HG03342 (cell line): ENCODE data around the gene ABCC8.

ENCODE experiments used
- ATAC-seq: cut with Tn5 transposase; IDR thresholded peaks from one replicate; pipeline ENCODE4 v1.9.1; 2021; ENCODE audit warnings: mild to moderate bottlenecking, moderate library complexity; ENCODE audit not compliant: unreplicated experiment

The ABCC8 gene

DNA sequence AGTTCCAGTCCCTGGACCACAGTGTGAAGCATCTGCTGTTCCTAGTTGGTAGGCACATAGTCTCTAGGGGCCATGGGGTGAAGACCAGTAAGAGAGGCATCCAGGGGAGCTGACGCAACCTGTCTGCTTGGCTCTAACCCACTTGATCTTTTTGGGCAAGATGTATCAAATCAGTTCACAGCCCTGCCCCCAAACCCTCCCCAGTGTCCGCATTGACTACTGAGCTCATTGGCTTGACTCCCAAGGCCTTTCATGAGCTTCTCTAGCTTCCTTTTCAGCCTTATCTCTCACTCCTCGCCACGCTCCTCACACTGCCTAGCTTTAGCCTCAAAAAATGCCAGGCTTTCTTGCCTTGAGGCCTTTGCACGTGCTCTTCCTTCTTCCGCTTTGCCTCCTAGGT lies 29.7 kb upstream of the ABCC8 start:
- ATAC-seq = no peak

DNA sequence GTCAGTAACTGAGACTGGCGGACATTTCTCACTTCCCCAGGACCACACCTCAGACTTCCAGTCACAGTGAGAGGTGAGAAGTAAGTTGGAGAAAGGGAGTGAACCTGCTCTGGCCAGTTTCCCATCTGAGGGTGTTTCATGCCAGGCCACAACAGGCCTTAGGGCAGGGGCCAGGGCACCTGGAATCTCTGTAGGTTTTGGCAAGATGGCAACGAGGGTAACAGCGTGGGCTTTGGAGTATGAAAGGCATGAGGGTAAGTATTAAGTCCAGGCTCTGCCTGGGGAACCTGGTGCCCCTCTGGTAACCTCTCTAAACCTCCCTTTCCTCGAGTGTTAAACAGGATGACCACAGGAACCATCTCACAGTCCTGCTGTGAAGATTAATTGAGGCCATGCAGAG lies 28.5 kb upstream of the ABCC8 start:
- ATAC-seq = no peak

DNA sequence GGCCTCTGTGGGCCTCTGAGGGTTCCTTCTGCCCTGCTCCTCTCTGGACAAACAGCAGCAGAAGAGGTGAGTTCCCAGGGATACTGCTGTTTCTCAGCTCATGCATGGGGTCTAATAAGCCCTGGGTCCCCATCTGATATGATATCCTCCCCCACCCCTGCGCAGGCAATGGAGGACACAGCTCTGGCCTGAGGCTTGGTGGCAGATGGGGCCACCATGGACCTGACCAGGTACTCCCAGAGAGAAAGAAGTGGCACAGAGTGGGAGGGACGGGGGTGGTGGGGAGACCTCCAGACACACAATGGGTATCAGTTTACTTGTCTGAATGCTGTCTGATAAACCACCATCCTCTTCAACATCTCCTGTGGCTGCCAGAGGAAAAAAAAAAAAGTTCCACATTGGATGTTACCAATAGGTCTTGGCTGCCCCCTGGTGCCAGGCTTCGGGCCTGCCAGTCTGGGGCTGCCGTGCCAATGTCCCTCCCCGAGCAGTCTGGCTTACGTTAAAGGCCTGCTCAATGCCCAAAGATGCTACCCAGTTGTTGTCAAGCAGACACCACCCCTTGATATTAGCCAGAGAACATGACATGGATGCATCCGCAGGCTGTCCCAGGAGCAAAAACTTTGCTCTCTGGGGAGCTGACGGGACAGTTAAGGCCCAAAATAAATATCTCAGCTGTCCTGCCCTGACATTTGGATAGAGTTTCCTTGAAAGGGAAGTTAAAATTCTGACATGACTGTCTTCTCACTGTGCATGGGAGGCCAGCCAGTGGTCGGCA lies 27.9 kb upstream of the ABCC8 start:
- ATAC-seq = peak; percentile 45

DNA sequence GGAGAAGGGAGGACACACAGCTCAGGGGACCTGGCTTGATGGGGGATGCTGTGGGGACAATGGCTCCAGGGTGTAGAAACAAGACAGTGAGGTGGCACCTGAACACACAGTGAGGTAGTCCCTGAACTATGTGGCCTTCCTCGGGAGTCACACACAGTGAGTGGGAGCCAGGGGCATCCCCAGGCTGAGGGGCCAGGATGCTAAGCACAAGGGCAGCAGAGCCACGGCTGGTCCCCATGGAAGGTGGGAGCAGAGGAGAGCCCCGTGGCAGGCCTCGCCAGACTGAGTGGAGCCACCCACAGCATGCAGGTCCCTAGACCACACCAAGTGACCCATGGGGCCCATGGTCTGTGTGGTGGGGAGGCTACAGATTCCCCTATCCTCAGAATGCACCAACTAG lies 26.0 kb upstream of the ABCC8 start:
- ATAC-seq = no peak

DNA sequence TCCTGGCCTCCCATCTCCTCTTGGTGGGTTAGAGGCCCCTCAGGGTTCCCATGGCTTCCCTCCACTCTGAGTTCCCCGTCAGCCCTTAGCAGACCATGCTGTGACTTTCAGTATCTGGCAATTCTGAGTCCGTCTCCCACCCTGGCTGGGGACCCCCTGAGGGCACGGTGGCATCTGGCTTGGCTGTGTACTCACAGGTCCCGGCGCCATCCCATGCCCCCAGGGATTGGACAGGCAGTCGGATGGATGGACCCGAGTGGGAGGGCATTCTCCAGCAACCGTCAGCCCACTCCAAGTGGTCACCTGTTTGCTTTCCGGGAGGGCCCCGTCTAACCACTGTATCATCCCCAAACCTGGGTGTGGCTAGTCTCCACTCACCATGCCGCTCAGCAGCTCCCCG lies 24.0 kb upstream of the ABCC8 start:
- ATAC-seq = no peak

GRCh38 chr11:17498475-17498874 lies 21.8 kb upstream of the ABCC8 start:
- ATAC-seq = no peak

DNA sequence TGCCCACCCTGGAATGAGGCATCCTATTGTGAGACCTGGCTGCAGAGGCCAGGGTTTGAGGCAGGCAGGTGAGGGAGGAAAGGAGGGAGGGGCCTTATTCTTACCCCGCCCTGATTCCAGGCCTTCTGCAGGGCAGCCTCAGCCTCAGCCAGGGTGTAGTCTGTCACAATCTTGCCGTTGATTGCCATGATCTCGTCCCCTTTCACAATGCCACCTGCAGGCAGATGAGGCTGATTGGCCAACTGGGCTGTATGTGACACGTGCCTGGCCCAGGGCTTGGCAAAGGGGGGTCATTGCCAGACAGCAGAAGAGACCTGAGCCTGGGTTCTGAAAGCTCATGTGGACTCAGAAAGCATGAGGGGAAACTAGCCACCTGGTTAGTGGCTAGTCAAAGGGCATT lies 21.4 kb upstream of the ABCC8 start:
- no peak for ATAC-seq

GRCh38 chr11:17496406-17496805 lies 19.8 kb upstream of the ABCC8 start:
- ATAC-seq = no peak

DNA sequence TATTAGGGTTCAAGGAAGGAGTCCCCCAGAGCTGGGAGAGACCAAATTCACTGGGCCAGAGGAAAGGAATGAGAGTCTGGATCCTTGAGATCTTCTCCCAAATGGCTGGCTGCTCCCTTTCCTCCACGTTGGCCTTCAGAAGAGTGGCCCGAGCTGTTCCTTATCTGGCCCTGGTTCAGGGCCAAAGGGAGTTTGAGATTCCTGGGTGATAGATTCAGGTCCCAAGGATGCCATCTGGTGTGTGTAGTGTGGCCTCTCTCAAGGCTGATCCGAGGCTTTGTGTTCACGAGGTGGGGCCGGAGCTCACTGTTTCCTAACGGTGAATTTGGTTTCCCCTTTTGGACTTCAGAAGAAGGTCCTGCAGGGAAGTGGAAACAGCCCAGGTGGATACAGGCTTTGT lies 17.4 kb upstream of the ABCC8 start:
- no peak for ATAC-seq

DNA sequence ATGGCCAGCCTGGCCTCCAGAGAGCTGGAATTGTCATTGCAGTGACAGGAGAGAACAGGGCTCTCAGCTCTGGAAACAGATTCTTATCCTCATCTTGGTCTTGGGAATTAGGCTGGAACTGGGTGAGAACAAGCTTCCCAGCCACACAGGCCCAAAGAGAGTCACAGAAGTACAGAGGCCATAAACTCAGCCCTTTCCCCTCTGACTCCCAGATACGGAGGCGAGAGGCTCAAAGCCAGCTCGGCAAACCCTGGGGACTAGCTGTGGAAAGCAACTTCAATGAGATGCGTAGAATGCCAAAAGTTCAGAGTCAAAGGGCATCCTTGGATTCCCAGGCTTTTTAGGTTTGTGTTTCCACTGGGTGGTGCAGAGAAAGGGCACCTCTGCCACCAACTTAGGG lies 14.3 kb upstream of the ABCC8 start:
- ATAC-seq = no peak

DNA sequence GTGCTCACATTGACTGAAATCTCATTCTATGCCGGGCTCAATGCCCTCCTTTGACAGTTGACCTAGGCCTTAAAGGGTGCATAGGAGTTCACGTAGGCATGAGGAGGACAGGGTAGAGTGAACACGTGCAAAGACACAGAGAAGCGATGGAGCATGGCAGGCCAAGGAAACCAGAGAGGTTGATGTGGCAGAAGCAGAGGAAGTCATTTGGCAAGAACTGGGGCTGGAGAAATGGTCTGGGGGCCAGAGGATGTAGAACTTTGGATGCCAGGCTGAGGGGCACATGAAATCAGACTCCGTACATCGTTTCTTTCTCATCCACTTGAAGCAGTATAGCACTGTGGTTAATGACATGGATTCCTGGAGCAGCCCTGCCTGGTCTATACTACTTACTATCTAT lies 13.6 kb upstream of the ABCC8 start:
- ATAC-seq = no peak

DNA sequence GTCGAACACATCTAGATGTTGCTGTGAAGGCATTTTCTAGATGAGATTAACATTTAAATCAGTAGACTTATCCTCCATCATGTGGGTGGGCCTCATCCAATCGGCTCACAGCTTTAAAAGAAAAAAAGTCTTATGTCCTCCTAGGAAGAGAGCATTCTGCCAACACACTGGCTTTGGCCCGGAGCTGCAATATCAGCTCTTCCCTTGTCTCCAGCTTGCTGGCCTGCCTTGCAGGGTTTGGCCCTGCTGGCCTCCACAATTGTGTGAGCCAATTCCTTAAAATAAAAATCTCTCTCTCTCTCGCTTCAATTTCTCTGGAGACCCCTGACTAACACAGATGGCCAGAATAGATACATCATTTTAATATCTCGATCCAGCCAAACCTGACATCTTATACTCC lies 13.1 kb upstream of the ABCC8 start:
- ATAC-seq = no peak

DNA sequence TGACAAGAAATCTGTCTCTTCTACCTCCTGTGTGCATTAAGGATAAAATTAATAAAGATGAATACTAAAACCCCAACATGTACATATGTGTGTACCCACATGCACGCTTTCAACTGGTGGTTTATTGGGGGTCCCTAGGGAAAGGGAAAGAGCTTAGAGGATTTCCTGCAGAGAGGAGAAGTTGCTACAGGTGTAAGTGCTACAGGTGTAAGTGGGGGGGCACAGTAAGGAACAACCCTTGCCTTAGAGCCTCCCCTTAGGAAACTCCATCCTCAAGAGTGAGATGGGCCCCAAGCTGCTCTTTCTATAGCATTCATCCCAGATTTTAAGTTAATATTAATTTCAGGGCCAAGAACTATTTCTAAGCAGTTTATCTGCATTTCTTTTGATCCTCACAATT lies 11.9 kb upstream of the ABCC8 start:
- no peak for ATAC-seq

GRCh38 chr11:17486646-17487045 lies 10.0 kb upstream of the ABCC8 start:
- no peak for ATAC-seq

- ATAC-seq = no peak
These were observed 6.9 kb upstream of the ABCC8 start for GRCh38 chr11:17483505-17483904.

DNA sequence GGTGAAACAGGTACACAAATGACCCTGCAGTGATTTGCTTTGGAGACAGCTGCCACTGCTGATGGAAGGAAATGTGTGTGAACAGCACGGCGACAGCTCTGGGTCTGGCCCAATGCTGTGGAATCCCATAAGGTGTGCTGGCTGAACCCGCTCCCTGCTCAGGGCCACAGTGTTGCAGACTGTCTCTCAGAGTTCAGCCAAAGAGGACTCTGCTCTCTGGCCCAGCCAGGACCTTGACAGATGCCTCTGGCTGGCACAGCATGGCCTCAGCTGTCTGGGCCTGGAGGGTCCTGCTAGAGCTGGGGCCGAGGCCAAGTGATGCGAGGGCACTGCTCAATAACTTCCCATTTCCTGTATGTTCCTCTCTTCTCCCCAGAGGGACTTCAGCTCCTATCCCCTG lies 5.3 kb upstream of the ABCC8 start:
- no peak for ATAC-seq

DNA sequence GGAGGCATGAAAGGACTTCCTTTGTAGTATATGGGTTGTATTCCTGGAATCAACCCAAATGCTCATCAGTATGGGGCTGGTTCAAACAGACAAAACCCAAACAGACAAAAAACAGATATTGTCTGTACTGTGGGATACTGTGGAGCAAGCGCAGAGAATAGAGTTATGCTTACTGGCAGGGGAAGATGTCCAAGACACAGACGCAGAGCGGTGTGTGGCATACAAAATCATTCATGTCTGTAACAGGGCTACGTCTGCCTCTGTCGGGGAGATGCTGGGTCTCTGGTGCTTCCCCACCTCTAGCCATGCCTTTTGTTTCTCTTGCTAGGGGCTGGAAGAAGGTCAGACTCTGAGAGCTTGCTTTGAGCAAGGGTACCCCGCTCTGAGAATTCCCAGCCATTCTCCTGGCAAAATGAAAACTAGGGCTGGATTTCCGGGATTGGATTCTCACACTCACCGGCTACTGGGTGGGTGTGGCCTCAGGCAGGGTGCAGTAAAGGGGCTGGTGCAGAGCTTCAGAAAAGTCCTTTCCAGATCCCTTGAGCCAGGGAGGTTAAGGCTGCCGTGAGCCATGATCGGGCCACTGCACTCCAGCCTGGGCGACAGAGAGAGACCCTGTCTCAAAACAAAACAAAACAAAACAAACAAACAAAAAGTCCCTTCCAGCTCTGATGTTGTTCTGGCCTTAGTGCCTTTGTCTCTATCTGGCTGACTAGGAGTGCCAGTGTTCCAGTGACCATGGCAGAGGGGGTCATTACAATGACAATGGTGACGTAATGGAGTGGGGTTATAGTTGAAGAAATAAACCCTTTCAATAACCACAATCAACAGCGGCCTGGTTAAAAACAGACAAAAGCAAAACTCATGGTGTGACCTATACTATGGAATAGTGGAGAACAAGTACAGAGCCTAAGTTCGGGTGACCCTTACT lies 2.9 kb upstream of the ABCC8 start:
- ATAC-seq = no peak

DNA sequence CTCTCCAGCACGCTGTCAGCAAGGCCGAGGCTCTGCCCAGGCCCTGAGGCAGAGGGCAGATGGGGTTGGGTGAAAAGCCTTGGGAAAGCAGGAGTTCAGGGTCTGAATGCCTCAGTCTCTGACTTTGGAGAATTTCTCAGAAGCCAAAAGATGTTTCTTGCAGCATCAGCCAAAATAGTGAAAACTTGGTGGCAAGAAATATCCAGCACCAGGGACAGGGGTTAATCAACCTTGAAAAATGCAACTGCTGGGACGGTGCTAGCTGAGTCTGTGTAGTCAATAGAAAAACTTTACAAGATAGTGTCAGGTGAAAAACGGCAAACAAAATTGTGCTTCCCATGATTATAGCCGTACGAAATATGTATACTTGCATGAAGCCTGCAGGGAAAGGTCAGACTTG lies 1.4 kb upstream of the ABCC8 start:
- no peak for ATAC-seq

- ATAC-seq = no peak
These were observed 716 bp upstream of the ABCC8 start for GRCh38 chr11:17477361-17477760.

- ATAC-seq = no peak
These were observed 364 bp upstream of the ABCC8 start for GRCh38 chr11:17477084-17477333.

DNA sequence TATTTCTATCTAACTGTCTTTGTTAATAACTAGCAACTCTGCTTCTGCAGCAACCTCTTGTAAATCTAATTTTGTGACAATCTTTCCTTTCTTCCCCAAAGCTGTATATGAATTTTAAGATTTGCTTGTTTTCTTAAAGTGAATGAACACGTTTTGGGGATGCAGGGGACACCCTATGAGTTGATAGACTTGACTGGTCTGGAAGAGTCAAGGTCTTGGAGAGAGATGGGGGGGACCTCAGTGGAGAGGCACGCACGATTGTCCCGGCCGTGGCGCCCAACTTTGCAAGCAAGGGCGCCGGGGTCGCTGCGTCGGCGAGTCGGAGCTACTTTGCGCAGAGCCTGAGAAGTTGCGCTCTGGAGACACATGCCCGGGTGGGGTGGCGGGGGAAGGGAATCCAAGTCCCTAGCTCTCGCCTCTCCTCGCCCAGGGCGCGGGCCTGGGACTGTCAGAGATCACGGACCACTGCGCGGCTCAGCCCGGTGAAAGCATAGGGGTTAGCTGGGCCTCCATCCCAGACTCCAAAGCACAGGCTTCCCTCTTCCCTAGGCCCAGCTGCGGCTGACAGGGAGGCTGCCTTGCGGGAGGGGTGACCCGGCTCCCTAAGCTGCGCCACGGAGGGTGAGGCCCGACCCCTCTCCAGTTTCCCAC lies 854 bp downstream of the ABCC8 start:
- ATAC-seq = no peak
